GM12878 (cell line): ENCODE results near the gene MMP15.

Experiments
- CHD2 ChIP-seq: IDR thresholded peaks from 2 replicates; pipeline ENCODE4 v1.6.1; 2011; ENCODE audit warnings: low read depth, low read length, improper control_type of control experiment, borderline replicate concordance
- EGR1 ChIP-seq, 2 experiments: IDR thresholded peaks; 1 replicate in 1 of 2; 2 replicates in 1 of 2; pipeline ENCODE4 v1.6.1; 2011 to 2012; ENCODE audit warnings: low read depth in 2 of 2, low read length in 2 of 2, borderline replicate concordance in 1 of 2, mild to moderate bottlenecking in 1 of 2, moderate library complexity in 1 of 2
- EZH2 ChIP-seq: IDR thresholded peaks from 2 replicates; pipeline ENCODE4 v1.6.1; 2012; ENCODE audit warnings: low read depth, mild to moderate bottlenecking, control low read depth, inconsistent platforms, low read length, borderline replicate concordance; ENCODE audit not compliant: control insufficient read depth
- NFYB ChIP-seq: IDR thresholded peaks from 2 replicates; pipeline ENCODE4 v1.6.1; 2011; ENCODE audit warnings: low read depth, mild to moderate bottlenecking, low read length, improper control_type of control experiment, moderate library complexity; ENCODE audit not compliant: insufficient read depth
- PKNOX1 ChIP-seq: fragments of 450-650 bp; IDR thresholded peaks from 2 replicates; pipeline ENCODE4 v1.6.1; 2016; ENCODE audit warnings: mild to moderate bottlenecking
- POLR2A ChIP-seq: IDR thresholded peaks from 2 replicates; pipeline ENCODE4 v1.6.1; 2011; ENCODE audit warnings: low read depth, mild to moderate bottlenecking, low read length
- POLR2AphosphoS5 ChIP-seq: IDR thresholded peaks from 2 replicates; pipeline ENCODE4 v1.6.1; 2011; ENCODE audit warnings: mild to moderate bottlenecking, low read length, inconsistent platforms
- RBBP5 ChIP-seq: fragments of 200-600 bp; sonication (generic); conservative IDR thresholded peaks from 2 replicates; pipeline ENCODE4 v1.6.1; 2016
- RELA ChIP-seq: fragments of 450-650 bp; IDR thresholded peaks from 2 replicates; pipeline ENCODE4 v1.8.0; 2014; ENCODE audit warnings: borderline replicate concordance; ENCODE audit not compliant: partially characterized antibody
- SIN3A ChIP-seq: IDR thresholded peaks from 2 replicates; pipeline ENCODE4 v1.6.1; 2012; ENCODE audit warnings: low read depth, low read length, improper control_type of control experiment
- YY1 ChIP-seq: IDR thresholded peaks from 2 replicates; pipeline ENCODE4 v1.6.1; 2011; ENCODE audit warnings: low read depth, mild to moderate bottlenecking, low read length

GRCh38 chr16:58084635-58085034 lies 59.1 kb downstream of the MMP15 start:
- no peak for TF ChIP-seq CHD2
- no peak for TF ChIP-seq YY1
- TF ChIP-seq EGR1 (IDR thresholded peaks at IDR 0.05; ENCODE audit: borderline replicate concordance in 1 of 2, low read depth in 2 of 2, low read length in 2 of 2) = no peak
- no peak for TF ChIP-seq POLR2A
- no peak for TF ChIP-seq RBBP5
- no peak for TF ChIP-seq EZH2
- no peak for TF ChIP-seq SIN3A
- TF ChIP-seq NFYB = no peak
- TF ChIP-seq PKNOX1 = no peak
- TF ChIP-seq POLR2AphosphoS5 = no peak
- no peak for TF ChIP-seq RELA
